OCI-LY1 (cell line): ENCODE results near the gene HRC.

ENCODE experiments used
- H2AFZ ChIP-seq: fragments of 200-600 bp; sonication (generic), shearing (Covaris generic); 2 replicates; pipeline ENCODE4 v1.6.0; 2014; ENCODE audit warnings: antibody characterized with exemption, mild to moderate bottlenecking, low read length
- H3F3A ChIP-seq: fragments of 200-600 bp; sonication (generic), shearing (Covaris generic); 2 replicates; pipeline ENCODE4 v1.6.0; 2014; ENCODE audit warnings: mild to moderate bottlenecking, antibody characterized with exemption, low read length, moderate library complexity; ENCODE audit not compliant: insufficient read depth
- H3K27ac ChIP-seq: fragments of 200-600 bp; sonication (generic); 2 replicates; pipeline ENCODE4 v1.5.1; 2014; ENCODE audit warnings: low read length, mixed run types, mild to moderate bottlenecking, low read depth; ENCODE audit not compliant: poor library complexity, severe bottlenecking
- H3K27me3 ChIP-seq: fragments of 200-600 bp; sonication (generic); 2 replicates; pipeline ENCODE4 v1.6.0; 2014; ENCODE audit warnings: antibody characterized with exemption, mild to moderate bottlenecking, low read length, moderate library complexity; ENCODE audit not compliant: insufficient read depth
- H3K36me3 ChIP-seq: fragments of 200-600 bp; sonication (generic); 2 replicates; pipeline ENCODE4 v1.6.1; 2014; ENCODE audit warnings: mild to moderate bottlenecking, antibody characterized with exemption, low read length, moderate library complexity, mixed read lengths; ENCODE audit not compliant: insufficient read depth
- H3K4me1 ChIP-seq: fragments of 200-600 bp; sonication (generic); 2 replicates; pipeline ENCODE4 v1.5.1; 2014; ENCODE audit warnings: mild to moderate bottlenecking, low read length, moderate library complexity; ENCODE audit not compliant: insufficient read depth, severe bottlenecking
- H3K4me2 ChIP-seq: fragments of 200-600 bp; sonication (generic), shearing (Covaris generic); 2 replicates; pipeline ENCODE4 v1.6.1; 2014; ENCODE audit warnings: low read length
- H3K4me3 ChIP-seq: fragments of 200-600 bp; sonication (generic); 2 replicates; pipeline ENCODE4 v1.5.1; 2014; ENCODE audit warnings: low read length, low read depth, mild to moderate bottlenecking, mixed read lengths; ENCODE audit not compliant: poor library complexity, severe bottlenecking
- H3K79me2 ChIP-seq: fragments of 200-600 bp; shearing (Covaris generic); 2 replicates; pipeline ENCODE4 v1.6.1; 2016; ENCODE audit warnings: mixed run types, low read length, mixed read lengths; ENCODE audit not compliant: insufficient read depth
- H3K9ac ChIP-seq: fragments of 200-600 bp; sonication (generic), shearing (Covaris generic); 2 replicates; pipeline ENCODE4 v1.6.1; 2014; ENCODE audit warnings: mild to moderate bottlenecking, low read length, mixed read lengths
- H3K9me2 ChIP-seq: fragments of 200-600 bp; sonication (generic), shearing (Covaris generic); 2 replicates; pipeline ENCODE4 v1.6.1; 2014; ENCODE audit warnings: low read depth, mild to moderate bottlenecking, low read length, mixed read lengths
- H3K9me3 ChIP-seq: fragments of 200-600 bp; shearing (Covaris generic); 2 replicates; pipeline ENCODE4 v1.6.1; 2014; ENCODE audit warnings: low read length, mixed read lengths
- H4K20me1 ChIP-seq: fragments of 200-600 bp; sonication (generic), shearing (Covaris generic); 2 replicates; pipeline ENCODE4 v1.6.0; 2016; ENCODE audit warnings: mild to moderate bottlenecking, low read length; ENCODE audit not compliant: insufficient read depth
- CTCF ChIP-seq: fragments of 200-600 bp; sonication (generic), shearing (Covaris generic); IDR thresholded peaks from 2 replicates; pipeline ENCODE4 v1.5.1; 2017; ENCODE audit warnings: mild to moderate bottlenecking, antibody characterized with exemption, low read length, moderate library complexity, mixed read lengths
- EZH2 ChIP-seq: fragments of 200-600 bp; sonication (generic), shearing (Covaris generic); IDR thresholded peaks from 2 replicates; pipeline ENCODE4 v1.8.0; 2017; ENCODE audit warnings: borderline replicate concordance, mixed run types, mild to moderate bottlenecking, antibody characterized with exemption, low read length, moderate library complexity, mixed read lengths

Gene HRC

GRCh38 chr19:49160450-49161189, 5.4 kb upstream of the HRC start:
- Histone ChIP-seq H3K4me3 (no peak overlapping the region), H3K27ac (no peak overlapping the region), H3F3A (no peaks in the 10 kb centered on the region), H3K4me2 (no peak overlapping the region), H3K9me3 (no peaks in the 10 kb centered on the region), H3K27me3 (0 out of 2 replicates have a peak, but pooled peaks cover 3% of the 10 kb centered on the region), H4K20me1 (no peaks in the 10 kb centered on the region), H3K9ac (no peak overlapping the region), H3K4me1 (no peaks in the 10 kb centered on the region), H3K36me3 (no peaks in the 10 kb centered on the region), H3K79me2 (no peaks in the 10 kb centered on the region), H3K9me2 (no peaks in the 10 kb centered on the region), H2AFZ (no peak overlapping the region)
- no peak for TF ChIP-seq EZH2
- TF ChIP-seq CTCF = no peak

GRCh38 chr19:49157445-49158224, 2.4 kb upstream of the HRC start, which contains the start of gene TRPM4:
TRPM4 (plus strand) TSS chr19:49157792; CDS start chr19:49157867, 75 bp downstream.
- Histone ChIP-seq H3K9ac (no peak within 1 kb of the TSS), H2AFZ (no peak within 1 kb of the TSS), H3K4me2 (no peak within 1 kb of the TSS), H3K4me3 (no peak within 1 kb of the TSS), H4K20me1 (no peaks in the 10 kb centered on the region), H3F3A (no peaks in the 10 kb centered on the region), H3K9me3 (no peaks in the 10 kb centered on the region), H3K27me3 (peaks cover 3% of the 10 kb centered on the region; the same call in 1 of the 2 replicates), H3K9me2 (no peaks in the 10 kb centered on the region), H3K4me1 (no peaks in the 10 kb centered on the region), H3K27ac (no peak within 1 kb of the TSS), H3K79me2 (no peaks in the 10 kb centered on the region), H3K36me3 (no peaks in the 10 kb centered on the region)
- TF ChIP-seq CTCF = no peak
- no peak for TF ChIP-seq EZH2

- Histone ChIP-seq H3K9me2 (no peaks in the 10 kb centered on the region), H3K27me3 (peaks cover 3% of the 10 kb centered on the region; the same call in 1 of the 2 replicates), H3K9ac (no peak overlapping the region), H3K27ac (no peak overlapping the region), H3K9me3 (no peaks in the 10 kb centered on the region), H3K4me1 (peaks cover 10% of the 10 kb centered on the region), H3F3A (no peaks in the 10 kb centered on the region), H4K20me1 (no peaks in the 10 kb centered on the region), H2AFZ (no peak overlapping the region), H3K79me2 (no peaks in the 10 kb centered on the region), H3K4me2 (no peak overlapping the region), H3K36me3 (no peaks in the 10 kb centered on the region), H3K4me3 (no peak overlapping the region)
- TF ChIP-seq EZH2 = no peak
- TF ChIP-seq CTCF = no peak
Measured at GRCh38 chr19:49155820-49156346, 687 bp upstream of the HRC start.
